HL-60/S4 treated with phorbol 12-myristate 13-acetate at 8.2 ng/mL for 4 days and 3 days (cell line): ENCODE results near the gene PSAPL1.

Experiments
- in situ Hi-C: fragments of 300-500 bp; cut with MboI; formaldehyde crosslinking; loops from 2 replicates; pipeline ENCODE4 v1.15.0; 2022; ENCODE audit warnings: low sequenced_read_pairs

The PSAPL1 gene

GRCh38 chr4:7384003-7384928, 50.5 kb downstream of the PSAPL1 start:
- in situ Hi-C loops = no loop called here

- in situ Hi-C loops = no loop called here
Observed at GRCh38 chr4:7383266-7383665, 51.5 kb downstream of the PSAPL1 start.

- in situ Hi-C loops = no loop called here
Observed at GRCh38 chr4:7382634-7383014, 52.1 kb downstream of the PSAPL1 start.

- in situ Hi-C loops = no loop called here
Observed at GRCh38 chr4:7381890-7382633, 52.7 kb downstream of the PSAPL1 start.

GRCh38 chr4:7381221-7381889, 53.4 kb downstream of the PSAPL1 start:
- in situ Hi-C loops = no loop called here
